Gastroesophageal sphincter (tissue), 4 donors: ENCODE data around the gene LPP. TPM values are rescaled to one million over a fixed set of nuclear protein-coding genes. Genes with fewer than 3 reads are reported as not detected.

Experiments
- ATAC-seq: fragments of 150-250 bp; one replicate; pipeline ENCODE4 v1.9.1; 2016; ENCODE audit warnings: mild to moderate bottlenecking, moderate library complexity
- H3K27ac ChIP-seq, 4 donors: fragments of 200-600 bp; sonication (generic) in 3 of 4; 1 replicate in 3 of 4; 2 replicates in 1 of 4; pipeline ENCODE4 v1.5.1; 2016 to 2019
- H3K27me3 ChIP-seq: fragments of 200-600 bp; sonication (generic); one replicate; pipeline ENCODE4 v1.5.1; 2019
- H3K36me3 ChIP-seq, 2 donors: fragments of 200-600 bp; sonication (generic); one replicate each; pipeline ENCODE4 v1.5.1; 2019; ENCODE audit warnings: control low read depth in 1 of 2
- H3K4me1 ChIP-seq, 3 donors: fragments of 200-600 bp; sonication (generic); 1 replicate in 2 of 3; 2 replicates in 1 of 3; pipeline ENCODE4 v1.5.1; 2016 to 2019; ENCODE audit warnings: control low read depth in 2 of 3
- H3K4me3 ChIP-seq, 2 donors: fragments of 200-600 bp; sonication (generic); one replicate each; pipeline ENCODE4 v1.5.1; 2019; ENCODE audit warnings: mild to moderate bottlenecking in 1 of 2, moderate library complexity in 1 of 2
- H3K9me3 ChIP-seq, 3 donors: fragments of 200-600 bp; sonication (generic); one replicate each; pipeline ENCODE4 v1.5.1; 2017 to 2019; ENCODE audit warnings: control low read depth in 2 of 3
- EP300 ChIP-seq: sonication (generic); formaldehyde crosslinking; IDR thresholded peaks from one replicate; pipeline ENCODE4 v1.6.1; 2017; ENCODE audit warnings: antibody characterized with exemption, mild to moderate bottlenecking
- POLR2A ChIP-seq, 2 donors: fragments of 450-650 bp; IDR thresholded peaks; one replicate each; pipeline ENCODE4 v1.6.1; 2017; ENCODE audit warnings: antibody characterized with exemption in 2 of 2, mild to moderate bottlenecking in 2 of 2, moderate library complexity in 1 of 2
- POLR2AphosphoS5 ChIP-seq: sonication (generic); formaldehyde crosslinking; IDR thresholded peaks from one replicate; pipeline ENCODE4 v1.6.1; 2017; ENCODE audit warnings: antibody characterized with exemption
- WGBS, 2 donors: methylation state at CpG; one replicate each; pipeline ENCODE4 v1.1.5; 2018; ENCODE audit warnings: low coverage in 1 of 2; 5-methylcytosine and 5-hydroxymethylcytosine counted together
- total RNA-seq, 4 donors: library from RNA; depleted of rRNA; stranded (reverse); fragments of >200 nt; gene quantifications; one replicate each; pipeline ENCODE4 v1.1.0, GENCODE V29; 2016
- TF ChIP-seq, protein P1 (sequence below), 4 experiments: fragments of 200-600 bp in 2 of 4; fragments of 450-650 bp in 2 of 4; sonication (generic) in 1 of 4; IDR thresholded peaks; one replicate each; pipeline ENCODE4 v1.5.1; 2017 to 2019; ENCODE audit warnings: antibody characterized with exemption in 4 of 4, mild to moderate bottlenecking in 2 of 4, moderate library complexity in 2 of 4

The LPP gene
- total RNA-seq, 4 donors from 2014 or later, result 1,243 to 2,297 (median 2,164) TPM

DNA sequence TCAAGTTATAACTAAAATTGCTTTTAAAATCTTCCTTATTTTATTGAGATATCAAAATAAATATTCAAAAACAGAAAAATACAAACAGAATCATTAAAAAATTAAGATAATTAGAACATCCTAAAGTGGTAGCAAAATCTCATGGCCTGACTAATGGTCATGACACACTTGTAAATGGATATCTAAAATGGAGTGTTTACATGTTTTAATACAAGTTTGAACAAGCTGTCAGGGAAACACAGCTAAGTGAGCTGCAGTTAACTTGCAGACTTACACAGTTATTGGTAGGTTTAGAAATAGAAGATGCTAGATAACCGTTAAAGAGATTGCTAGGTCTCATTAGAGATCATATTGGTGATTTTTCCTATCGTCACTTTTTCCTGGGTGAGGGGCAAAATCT lies 242.3 kb downstream of the LPP start:
- Histone ChIP-seq H3K27me3 (no peaks in the 10 kb centered on the region), H3K9me3 (no peaks in the 10 kb centered on the region), H3K27ac (peak overlapping the region in 3 of 4 donors; percentile 23 to 56 (median 26)), H3K4me3 (no peak overlapping the region), H3K4me1 (peaks cover 29 to 100% (median 35%) of the 10 kb centered on the region in 3 donors), H3K36me3 (no peaks in the 10 kb centered on the region)
- no peak for ATAC-seq
- no peak for TF ChIP-seq POLR2AphosphoS5
- TF ChIP-seq POLR2A (IDR thresholded peaks at IDR 0.05), result no peak
- TF ChIP-seq, protein P1, sequence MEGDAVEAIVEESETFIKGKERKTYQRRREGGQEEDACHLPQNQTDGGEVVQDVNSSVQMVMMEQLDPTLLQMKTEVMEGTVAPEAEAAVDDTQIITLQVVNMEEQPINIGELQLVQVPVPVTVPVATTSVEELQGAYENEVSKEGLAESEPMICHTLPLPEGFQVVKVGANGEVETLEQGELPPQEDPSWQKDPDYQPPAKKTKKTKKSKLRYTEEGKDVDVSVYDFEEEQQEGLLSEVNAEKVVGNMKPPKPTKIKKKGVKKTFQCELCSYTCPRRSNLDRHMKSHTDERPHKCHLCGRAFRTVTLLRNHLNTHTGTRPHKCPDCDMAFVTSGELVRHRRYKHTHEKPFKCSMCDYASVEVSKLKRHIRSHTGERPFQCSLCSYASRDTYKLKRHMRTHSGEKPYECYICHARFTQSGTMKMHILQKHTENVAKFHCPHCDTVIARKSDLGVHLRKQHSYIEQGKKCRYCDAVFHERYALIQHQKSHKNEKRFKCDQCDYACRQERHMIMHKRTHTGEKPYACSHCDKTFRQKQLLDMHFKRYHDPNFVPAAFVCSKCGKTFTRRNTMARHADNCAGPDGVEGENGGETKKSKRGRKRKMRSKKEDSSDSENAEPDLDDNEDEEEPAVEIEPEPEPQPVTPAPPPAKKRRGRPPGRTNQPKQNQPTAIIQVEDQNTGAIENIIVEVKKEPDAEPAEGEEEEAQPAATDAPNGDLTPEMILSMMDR (IDR thresholded peaks at IDR 0.05), result no peak
- no peak for TF ChIP-seq EP300
- WGBS, 2 donors, result 43 to 50% methylated on average over 2 of the region's 2 CpGs

DNA sequence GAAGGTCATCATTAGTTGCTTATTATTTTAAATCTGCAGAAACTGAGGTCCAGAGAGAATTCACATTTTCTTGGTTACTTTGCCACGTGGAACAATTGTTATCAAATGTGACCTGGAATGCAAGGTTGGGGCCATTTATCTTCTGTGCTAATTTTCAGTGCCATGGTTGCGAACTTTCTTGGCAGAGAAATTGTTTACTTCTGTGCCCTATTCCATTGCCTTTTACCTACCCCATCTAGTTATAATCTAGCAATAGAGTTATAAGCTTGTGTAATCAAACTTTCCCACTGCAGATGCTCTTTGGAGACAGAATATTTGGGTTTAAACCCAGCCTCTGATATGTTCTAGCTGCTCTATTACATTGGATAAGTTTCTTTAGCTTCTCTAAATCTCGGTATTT lies 242.9 kb downstream of the LPP start:
- no peaks in the 10 kb centered on the region for H3K9me3 ChIP-seq
- 41 to 42% methylated on average over 3 of the region's 3 CpGs for WGBS, 2 donors
- no peak for ATAC-seq
- H3K36me3 ChIP-seq, result no peaks in the 10 kb centered on the region
- peak overlapping the region in 3 of 4 donors; percentile 55 to 60 (median 56) for H3K27ac ChIP-seq
- no peaks in the 10 kb centered on the region for H3K27me3 ChIP-seq
- H3K4me1 ChIP-seq, result peaks cover 29 to 100% (median 37%) of the 10 kb centered on the region in 3 donors
- peak overlapping the region in 1 of 2 donors; percentile 1 for H3K4me3 ChIP-seq
- TF ChIP-seq, protein P1 (IDR thresholded peaks at IDR 0.05), result no peak
- no peak for TF ChIP-seq POLR2AphosphoS5

DNA sequence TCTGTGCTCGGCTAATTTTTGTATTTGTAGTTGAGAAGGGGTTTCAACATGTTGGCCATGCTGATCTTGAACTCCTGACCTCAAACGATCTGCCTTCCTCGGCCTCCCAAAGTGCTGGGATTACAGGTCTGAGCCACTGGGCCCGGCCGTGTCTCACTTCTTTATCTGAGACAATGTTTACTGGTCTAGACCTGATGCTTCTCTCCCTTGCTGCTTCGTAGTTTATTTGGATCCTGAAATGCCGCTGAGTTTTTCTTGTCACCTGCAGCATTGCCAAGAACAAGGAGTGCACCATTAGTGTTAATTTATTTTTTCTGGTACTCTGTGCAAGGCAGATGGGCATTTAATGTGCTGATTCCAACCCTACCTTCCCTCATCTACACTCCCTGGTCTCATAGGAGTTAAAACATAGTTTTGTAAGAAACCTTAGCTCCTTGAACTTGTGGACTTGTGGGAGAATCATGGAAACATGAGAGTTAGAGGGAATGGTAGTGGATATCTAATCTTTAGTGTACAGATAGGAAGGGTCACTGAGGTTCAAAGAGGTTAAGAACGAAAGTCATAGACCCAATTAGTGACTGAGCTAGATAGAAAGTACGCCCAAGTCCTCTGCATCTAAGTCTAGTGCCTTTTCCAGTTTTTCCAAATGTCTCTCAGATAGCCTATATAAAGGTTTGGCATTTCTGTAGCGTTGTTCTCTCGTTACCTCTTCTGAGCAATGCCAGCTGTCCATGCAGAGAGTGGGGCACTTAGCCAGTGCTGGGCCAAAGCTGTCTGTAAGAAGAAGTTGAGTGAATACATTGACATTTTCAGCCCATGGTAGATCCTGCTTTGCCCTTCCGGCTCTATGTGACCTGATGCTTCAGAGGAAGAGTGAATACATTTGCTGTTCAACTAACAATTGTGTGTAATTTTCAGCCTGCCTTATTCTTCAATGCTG lies 244.1 kb downstream of the LPP start:
- TF ChIP-seq EP300 (no peak), POLR2AphosphoS5 (no peak), POLR2A (IDR thresholded peaks at IDR 0.05) (no peak)
- TF ChIP-seq, protein P1 (IDR thresholded peaks at IDR 0.05), result no peak
- H3K27ac ChIP-seq, result peak overlapping the region; percentile 38 to 60 (median 56)
- peaks cover 26 to 99% (median 37%) of the 10 kb centered on the region in 3 donors for H3K4me1 ChIP-seq
- 42 to 77% methylated on average over 10 to 12 of the region's 12 CpGs for WGBS, 2 donors
- ATAC-seq, result no peak
- no peaks in the 10 kb centered on the region for H3K27me3 ChIP-seq
- peak overlapping the region in 1 of 2 donors; percentile 18 for H3K4me3 ChIP-seq
- no peaks in the 10 kb centered on the region for H3K36me3 ChIP-seq
- no peaks in the 10 kb centered on the region for H3K9me3 ChIP-seq

DNA sequence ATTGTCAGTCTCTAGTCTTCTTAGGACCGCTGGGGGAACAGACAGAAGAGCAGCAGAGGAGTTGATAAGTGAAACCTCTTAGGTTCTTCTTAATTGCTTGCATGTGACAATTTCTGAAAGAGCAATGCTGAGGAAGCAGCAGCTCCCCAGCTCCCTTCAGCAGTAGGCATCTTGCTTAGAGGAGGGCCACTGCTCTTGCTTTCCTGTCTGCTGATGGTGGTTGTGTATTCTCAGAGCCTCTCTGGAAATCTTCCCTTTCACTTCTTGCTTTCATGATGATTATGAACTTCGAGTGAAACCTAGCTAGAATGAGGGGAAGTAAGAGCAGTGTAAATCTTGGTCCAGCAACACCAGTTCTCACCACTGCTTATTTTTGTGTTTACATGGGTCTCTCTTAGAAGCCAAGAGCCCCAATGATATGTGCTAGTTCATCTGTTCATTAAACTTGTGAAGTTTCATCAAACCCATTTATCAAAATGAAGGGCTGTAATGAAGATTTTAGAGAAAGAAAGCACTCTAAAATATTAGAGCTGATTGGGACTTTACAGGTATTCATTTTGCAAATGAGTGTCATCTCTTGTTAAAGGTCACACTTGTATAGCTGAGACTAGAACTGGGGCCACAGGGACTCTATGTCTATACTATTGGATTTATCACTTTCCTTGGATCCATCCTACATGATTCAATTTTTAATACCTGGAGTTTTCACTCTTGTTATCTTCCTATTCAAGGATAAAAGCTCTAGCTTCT lies 246.7 kb downstream of the LPP start:
- Histone ChIP-seq H3K27me3 (no peaks in the 10 kb centered on the region), H3K27ac (peak overlapping the region in 2 of 4 donors; percentile 16 to 30), H3K36me3 (no peaks in the 10 kb centered on the region), H3K9me3 (no peaks in the 10 kb centered on the region), H3K4me1 (peaks cover 26 to 97% (median 29%) of the 10 kb centered on the region in 3 donors), H3K4me3 (no peak overlapping the region)
- no peak for TF ChIP-seq POLR2AphosphoS5
- TF ChIP-seq EP300, result no peak
- TF ChIP-seq POLR2A (IDR thresholded peaks at IDR 0.05), result no peak
- TF ChIP-seq, protein P1 (IDR thresholded peaks at IDR 0.05), result no peak
- no peak for ATAC-seq
- WGBS, 2 donors, result 71 to 74% methylated on average over 1 to 2 of the region's 2 CpGs
